PC-3 (cell line): ENCODE measurements around the gene EVL. TPM values are rescaled to one million over a fixed set of nuclear protein-coding genes. Genes with fewer than 3 reads are reported as not detected.

Experiments
- ATAC-seq: fragments of 200-7000 bp; cut with Tn5 transposase; 2 replicates; pipeline ENCODE4 v1.9.1; 2020; ENCODE audit warnings: mild to moderate bottlenecking, moderate library complexity
- BruUV-seq: library from RNA; stranded (reverse); fragments of 400-500 nt; replicated peaks from 2 replicates; lab custom pipeline; 2021; lab: Mats Ljungman, UMichigan
- CTCF ChIA-PET: fragments of 300-600 bp; sonication (Branson Sonifier 250); formaldehyde crosslinking; loops from one replicate; lab custom pipeline; 2022; ENCODE audit warnings: antibody characterized with exemption; lab: Charles Lee
- POLR2A ChIA-PET: fragments of 300-600 bp; sonication (Branson Sonifier 250); formaldehyde crosslinking; loops from one replicate; lab custom pipeline; 2022; ENCODE audit warnings: antibody characterized with exemption; ENCODE audit not compliant: unreplicated experiment; lab: Charles Lee
- DNase-seq: peaks from one replicate; pipeline ENCODE4 v3.0.0-alpha.2; 2015
- H2AFZ ChIP-seq: fragments of 300-600 bp; sonication (generic); 2 replicates; pipeline ENCODE4 v1.6.0; 2016; ENCODE audit warnings: antibody characterized with exemption, low read length
- H3F3A ChIP-seq: fragments of 300-600 bp; sonication (generic); one replicate; pipeline ENCODE4 v1.6.0; 2017; ENCODE audit warnings: antibody characterized with exemption, low read length, control low read depth, mild to moderate bottlenecking; ENCODE audit not compliant: unreplicated experiment
- H3K27ac ChIP-seq: fragments of 300-600 bp; sonication (generic); 2 replicates; pipeline ENCODE4 v1.5.1; 2016; ENCODE audit warnings: mild to moderate bottlenecking, low read length
- H3K27me3 ChIP-seq: fragments of 300-600 bp; sonication (generic); 2 replicates; pipeline ENCODE4 v1.6.1; 2016; ENCODE audit warnings: low read length, mixed read lengths
- H3K36me3 ChIP-seq: fragments of 300-600 bp; sonication (generic); 2 replicates; pipeline ENCODE4 v1.6.1; 2016; ENCODE audit warnings: low read depth, mixed run types, low read length, mixed read lengths
- H3K4me1 ChIP-seq: fragments of 300-600 bp; sonication (generic); 2 replicates; pipeline ENCODE4 v1.5.1; 2016; ENCODE audit warnings: low read length; ENCODE audit not compliant: insufficient read depth
- H3K4me2 ChIP-seq: fragments of 300-600 bp; sonication (generic); 2 replicates; pipeline ENCODE4 v1.6.0; 2016; ENCODE audit warnings: low read length
- H3K4me3 ChIP-seq: fragments of 300-600 bp; sonication (generic); 2 replicates; pipeline ENCODE4 v1.5.1; 2016; ENCODE audit warnings: mild to moderate bottlenecking, low read length, mixed read lengths
- H3K79me2 ChIP-seq: fragments of 300-600 bp; sonication (generic); 2 replicates; pipeline ENCODE4 v1.6.1; 2017; ENCODE audit warnings: low read length, mixed read lengths
- H3K9ac ChIP-seq: fragments of 300-600 bp; sonication (generic); 2 replicates; pipeline ENCODE4 v1.6.0; 2016; ENCODE audit warnings: mild to moderate bottlenecking, low read length
- H3K9me2 ChIP-seq: fragments of 300-600 bp; sonication (generic); replicated peaks from 2 replicates; pipeline ENCODE4 v1.6.1; 2016; ENCODE audit warnings: mixed run types, low read length, mixed read lengths
- H3K9me3 ChIP-seq: fragments of 300-600 bp; sonication (generic); 2 replicates; pipeline ENCODE4 v1.6.1; 2016; ENCODE audit warnings: low read length, mixed read lengths
- H4K20me1 ChIP-seq: fragments of 300-600 bp; sonication (generic); 2 replicates; pipeline ENCODE4 v1.6.1; 2016; ENCODE audit warnings: low read length, mixed read lengths
- CTCF ChIP-seq: fragments of 300-600 bp; sonication (generic); conservative IDR thresholded peaks from 2 replicates; pipeline ENCODE4 v1.5.1; 2017; ENCODE audit warnings: antibody characterized with exemption, low read depth, mild to moderate bottlenecking, low read length
- EZH2 ChIP-seq: fragments of 300-600 bp; sonication (generic); IDR thresholded peaks from one replicate; pipeline ENCODE4 v1.6.1; 2017; ENCODE audit warnings: antibody characterized with exemption, mild to moderate bottlenecking, low read length; ENCODE audit not compliant: unreplicated experiment
- EZH2phosphoT487 ChIP-seq: fragments of 300-600 bp; sonication (generic); IDR thresholded peaks from 2 replicates; pipeline ENCODE4 v1.6.1; 2018; ENCODE audit warnings: mild to moderate bottlenecking, antibody characterized with exemption, low read length, borderline replicate concordance
- intact Hi-C: fragments of 100-400 bp; cut with micrococcal nuclease; formaldehyde crosslinking; loops from 2 replicates; pipeline ENCODE4 v1.9.0; 2023
- total RNA-seq: library from RNA; depleted of rRNA; stranded (reverse); fragments of >200 nt; gene quantifications from 2 replicates; pipeline ENCODE4 v1.2.3, GENCODE V29; 2014

Gene EVL
- total RNA-seq, 1 experiment from 2014 or later, result 26.5 TPM

GRCh38 chr14:100170880-100171279 lies 105.7 kb downstream of the EVL start:
- Histone ChIP-seq H3K4me2 (no peak overlapping the region), H3K9ac (no peak overlapping the region), H3K9me2 (no peaks in the 10 kb centered on the region), H3K79me2 (no peaks in the 10 kb centered on the region), H4K20me1 (no peaks in the 10 kb centered on the region), H3K27me3 (no peaks in the 10 kb centered on the region), H3K27ac (no peak overlapping the region), H3K9me3 (no peaks in the 10 kb centered on the region), H2AFZ (no peak overlapping the region), H3K36me3 (no peaks in the 10 kb centered on the region), H3F3A (no peaks in the 10 kb centered on the region), H3K4me3 (no peak overlapping the region), H3K4me1 (no peaks in the 10 kb centered on the region)
- no peak for DNase-seq
- BruUV-seq, result no TSS peak
- POLR2A ChIA-PET, result no interaction called here
- TF ChIP-seq CTCF (no peak), EZH2 (no peak), EZH2phosphoT487 (no peak)
- CTCF ChIA-PET, result no interaction called here
- intact Hi-C loops, result no loop called here
- ATAC-seq, result no peak

GRCh38 chr14:100172811-100173210 lies 107.6 kb downstream of the EVL start:
- ATAC-seq (no peak), DNase-seq (no peak)
- Histone ChIP-seq H3K36me3 (no peaks in the 10 kb centered on the region), H3K9me2 (no peaks in the 10 kb centered on the region), H3K9ac (no peak overlapping the region), H3K79me2 (no peaks in the 10 kb centered on the region), H3K9me3 (no peaks in the 10 kb centered on the region), H3F3A (no peaks in the 10 kb centered on the region), H4K20me1 (no peaks in the 10 kb centered on the region), H3K27ac (no peak overlapping the region), H3K27me3 (no peaks in the 10 kb centered on the region), H3K4me1 (no peaks in the 10 kb centered on the region), H3K4me2 (no peak overlapping the region), H3K4me3 (no peak overlapping the region), H2AFZ (no peak overlapping the region)
- CTCF ChIA-PET, result no interaction called here
- intact Hi-C loops, result no loop called here
- TF ChIP-seq CTCF (no peak), EZH2phosphoT487 (no peak), EZH2 (no peak)
- POLR2A ChIA-PET, result no interaction called here
- BruUV-seq, result no TSS peak

- H3K9me3 ChIP-seq, result no peaks in the 10 kb centered on the region
- H3K36me3 ChIP-seq, result no peaks in the 10 kb centered on the region
- no peaks in the 10 kb centered on the region for H4K20me1 ChIP-seq
- no peaks in the 10 kb centered on the region for H3K9me2 ChIP-seq
- no peak overlapping the region for H3K4me3 ChIP-seq
- H3K27me3 ChIP-seq, result no peaks in the 10 kb centered on the region
- TF ChIP-seq EZH2, result no peak
- no peak for TF ChIP-seq CTCF
- H3F3A ChIP-seq, result no peaks in the 10 kb centered on the region
- H3K4me1 ChIP-seq, result no peaks in the 10 kb centered on the region
- no peak overlapping the region for H3K9ac ChIP-seq
- intact Hi-C loops, result no loop called here
- DNase-seq, result no peak
- ATAC-seq, result no peak
- CTCF ChIA-PET, result no interaction called here
- H3K27ac ChIP-seq, result no peak overlapping the region
- no TSS peak for BruUV-seq
- no peaks in the 10 kb centered on the region for H3K79me2 ChIP-seq
- H3K4me2 ChIP-seq, result no peak overlapping the region
- POLR2A ChIA-PET, result no interaction called here
- no peak overlapping the region for H2AFZ ChIP-seq
Measured at GRCh38 chr14:100173353-100173752, 108.1 kb downstream of the EVL start.
